Measurements from ENCODE around the gene CLCNKB. TPM values are rescaled to one million over a fixed set of nuclear protein-coding genes. Genes with fewer than 3 reads are reported as not detected.

CLCNKB gene
- total and polyA plus RNA-seq, 2 donors (not counting 3 experiments of a cell fraction or from before 2014, with no cell fraction given) = 0.18 TPM; not detected in 1

DNA sequence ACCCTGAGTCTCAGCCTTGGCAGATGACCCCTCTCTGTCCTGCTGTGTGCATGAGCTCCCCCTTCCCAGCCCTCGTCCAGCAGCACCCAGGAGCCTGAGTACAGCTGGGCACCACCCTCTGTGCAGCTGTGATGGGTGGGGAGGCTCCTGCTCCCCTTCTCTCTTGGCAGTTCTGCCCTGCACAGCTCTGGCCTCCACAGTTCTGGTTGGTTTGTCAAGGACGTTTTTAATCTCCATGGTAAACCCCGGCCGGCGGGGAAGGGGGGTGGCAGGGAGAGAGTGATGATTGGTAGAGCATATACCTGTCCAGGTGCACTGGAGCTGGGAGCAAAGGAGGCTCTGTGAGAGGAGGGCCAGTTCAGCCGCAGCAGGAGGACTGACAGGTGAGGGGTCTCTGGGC lies 21.9 kb upstream of the CLCNKB start, which contains the start of gene CLCNKA:
Gene CLCNKA, plus strand, starts transcription at position 356 of the 400 bp plus-strand sequence. CDS start 584 bp downstream, outside the sequence.
- Histone ChIP-seq H3K27ac (ENCODE audit: insufficient read depth, low read depth, low read length) (no peak within 1 kb of the TSS), H3K4me1 (ENCODE audit: control insufficient read depth, extremely low read depth, insufficient read depth, low read length) (no peaks in the 10 kb centered on the region), H2AFZ (ENCODE audit: low read depth, low read length) (no peak within 1 kb of the TSS), H3K36me3 (ENCODE audit: control insufficient read depth in 2 of 2, extremely low read depth in 1 of 2, insufficient read depth in 2 of 2, low read length in 2 of 2) (no peaks in the 10 kb centered on the region), H3K79me2 (ENCODE audit: control insufficient read depth, insufficient read depth, low read length) (no peaks in the 10 kb centered on the region), H3K9me1 (replicated peaks; ENCODE audit: control insufficient read depth, extremely low read depth, insufficient read depth, low read length) (no peaks in the 10 kb centered on the region), H4K20me1 (replicated peaks; ENCODE audit: control insufficient read depth, extremely low read depth, insufficient read depth, low read length) (no peaks in the 10 kb centered on the region), H3K4me3 (replicated peaks in 1 of 3; ENCODE audit: insufficient read depth in 1 of 3, low read depth in 1 of 3, low read length in 3 of 3) (no peak within 1 kb of the TSS), H3K9me3 (replicated peaks; ENCODE audit: control insufficient read depth, insufficient read depth, low read length) (no peaks in the 10 kb centered on the region), H3K27me3 (ENCODE audit: control insufficient read depth in 2 of 2, insufficient read depth in 2 of 2, low read length in 2 of 2) (no peaks in the 10 kb centered on the region), H3K4me2 (ENCODE audit: insufficient read depth, low read length) (no peak within 1 kb of the TSS), H3K9ac (replicated peaks; ENCODE audit: extremely low read depth, insufficient read depth, low read length) (no peak within 1 kb of the TSS)
- intact Hi-C loops (cut with micrococcal nuclease) (no loop called here), dilution Hi-C loops (cut with MboI; ENCODE audit: extremely low pct_ligation_motif_present, low sequenced_read_pairs) (no loop called here)
- DNase-seq (ENCODE audit: low read depth, low spot score) = no peak
- ChIA-PET CTCF (no interaction called here), POLR2A (no interaction called here)
- no peak for FAIRE-seq
- TF ChIP-seq, protein P1, sequence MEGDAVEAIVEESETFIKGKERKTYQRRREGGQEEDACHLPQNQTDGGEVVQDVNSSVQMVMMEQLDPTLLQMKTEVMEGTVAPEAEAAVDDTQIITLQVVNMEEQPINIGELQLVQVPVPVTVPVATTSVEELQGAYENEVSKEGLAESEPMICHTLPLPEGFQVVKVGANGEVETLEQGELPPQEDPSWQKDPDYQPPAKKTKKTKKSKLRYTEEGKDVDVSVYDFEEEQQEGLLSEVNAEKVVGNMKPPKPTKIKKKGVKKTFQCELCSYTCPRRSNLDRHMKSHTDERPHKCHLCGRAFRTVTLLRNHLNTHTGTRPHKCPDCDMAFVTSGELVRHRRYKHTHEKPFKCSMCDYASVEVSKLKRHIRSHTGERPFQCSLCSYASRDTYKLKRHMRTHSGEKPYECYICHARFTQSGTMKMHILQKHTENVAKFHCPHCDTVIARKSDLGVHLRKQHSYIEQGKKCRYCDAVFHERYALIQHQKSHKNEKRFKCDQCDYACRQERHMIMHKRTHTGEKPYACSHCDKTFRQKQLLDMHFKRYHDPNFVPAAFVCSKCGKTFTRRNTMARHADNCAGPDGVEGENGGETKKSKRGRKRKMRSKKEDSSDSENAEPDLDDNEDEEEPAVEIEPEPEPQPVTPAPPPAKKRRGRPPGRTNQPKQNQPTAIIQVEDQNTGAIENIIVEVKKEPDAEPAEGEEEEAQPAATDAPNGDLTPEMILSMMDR (IDR thresholded peaks at IDR 0.05; ENCODE audit: extremely low read depth in 1 of 2, insufficient read depth in 1 of 2, low read depth in 1 of 2, low read length in 2 of 2) = no peak
- no peak for TF ChIP-seq JUN (IDR thresholded peaks at IDR 0.05; ENCODE audit: borderline replicate concordance, insufficient read depth, insufficient read length, low read depth)
- TF ChIP-seq, protein P2, sequence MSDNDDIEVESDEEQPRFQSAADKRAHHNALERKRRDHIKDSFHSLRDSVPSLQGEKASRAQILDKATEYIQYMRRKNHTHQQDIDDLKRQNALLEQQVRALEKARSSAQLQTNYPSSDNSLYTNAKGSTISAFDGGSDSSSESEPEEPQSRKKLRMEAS (IDR thresholded peaks at IDR 0.05; ENCODE audit: insufficient read depth, insufficient read length) = no peak
- no peak for TF ChIP-seq POLR2A (IDR thresholded peaks at IDR 0.05; ENCODE audit: low read depth, low read length)
- TF ChIP-seq EZH2 (IDR thresholded peaks at IDR 0.05; ENCODE audit: borderline replicate concordance, low read depth, low read length, severe bottlenecking) = no peak
- no peak for TF ChIP-seq GATA2 (IDR thresholded peaks at IDR 0.05; ENCODE audit: insufficient read depth, insufficient read length, low read depth, low read length)
- no peak for TF ChIP-seq FOS (IDR thresholded peaks at IDR 0.05; ENCODE audit: borderline replicate concordance, insufficient read depth, low read length)
- TF ChIP-seq MYC (IDR thresholded peaks at IDR 0.05; ENCODE audit: low read depth, low read length) = no peak
- no peak for TF ChIP-seq POLR2AphosphoS5 (IDR thresholded peaks at IDR 0.05; ENCODE audit: insufficient read depth, low read depth, low read length)
- BruUV-seq (replicated peaks) = no TSS peak
